ENCODE results near the gene GPR151.

GPR151 gene

GRCh38 chr5:146533882-146534281 is 17.9 kb upstream of the GPR151 start:
- H3K36me3 Mint-ChIP-seq (ENCODE audit: low read depth) = no peaks in the 10 kb centered on the region
- H3K4me3 Mint-ChIP-seq = no peak overlapping the region
- H3K9me3 Mint-ChIP-seq = no peaks in the 10 kb centered on the region
- no peak for ATAC-seq
- no peaks in the 10 kb centered on the region for H3K27me3 Mint-ChIP-seq
- no peak for DNase-seq
- H3K27ac Mint-ChIP-seq = no peak overlapping the region
- peaks cover 2% of the 10 kb centered on the region for H3K4me1 Mint-ChIP-seq

- Mint-ChIP-seq H3K4me3 (no peak overlapping the region), H3K9me3 (no peaks in the 10 kb centered on the region), H3K27ac (no peak overlapping the region), H3K4me1 (peaks cover 2% of the 10 kb centered on the region), H3K27me3 (no peaks in the 10 kb centered on the region), H3K36me3 (ENCODE audit: low read depth) (no peaks in the 10 kb centered on the region)
- DNase-seq = peak; percentile 79
- ATAC-seq = peak; percentile 97
These were observed 17.4 kb upstream of the GPR151 start for GRCh38 chr5:146533260-146533857.

DNA sequence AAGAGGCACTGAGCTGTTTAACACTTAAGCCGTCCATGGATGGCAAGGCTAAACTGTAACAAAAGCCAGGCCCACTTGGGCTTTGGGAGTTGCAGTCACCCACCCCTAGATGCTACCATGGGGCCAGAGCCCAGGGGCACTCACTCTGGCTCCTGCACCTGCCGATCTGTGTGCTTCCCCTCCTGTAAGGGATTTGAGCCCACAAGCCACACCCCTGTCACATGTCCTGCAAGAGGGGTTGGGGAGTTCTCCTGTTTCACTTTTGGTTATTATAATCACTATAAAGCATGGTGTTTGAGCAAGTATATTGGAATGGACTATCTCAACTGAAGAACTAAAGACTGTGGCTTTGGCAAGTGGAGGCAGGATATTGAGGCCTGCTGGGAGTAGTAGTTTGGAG is 14.0 kb upstream of the GPR151 start:
- H3K36me3 Mint-ChIP-seq (ENCODE audit: low read depth) = no peaks in the 10 kb centered on the region
- DNase-seq (no peak), ATAC-seq (no peak)
- H3K4me3 Mint-ChIP-seq = no peak overlapping the region
- H3K9me3 Mint-ChIP-seq = no peaks in the 10 kb centered on the region
- H3K27ac Mint-ChIP-seq = no peak overlapping the region
- peaks cover 2% of the 10 kb centered on the region for H3K4me1 Mint-ChIP-seq
- no peaks in the 10 kb centered on the region for H3K27me3 Mint-ChIP-seq

- Mint-ChIP-seq H3K4me1 (no peaks in the 10 kb centered on the region), H3K4me3 (no peak overlapping the region), H3K27ac (no peak overlapping the region), H3K27me3 (no peaks in the 10 kb centered on the region), H3K9me3 (no peaks in the 10 kb centered on the region), H3K36me3 (ENCODE audit: low read depth) (no peaks in the 10 kb centered on the region)
- ATAC-seq (no peak), DNase-seq (no peak)
These were observed 12.2 kb upstream of the GPR151 start for GRCh38 chr5:146528236-146528635.

DNA sequence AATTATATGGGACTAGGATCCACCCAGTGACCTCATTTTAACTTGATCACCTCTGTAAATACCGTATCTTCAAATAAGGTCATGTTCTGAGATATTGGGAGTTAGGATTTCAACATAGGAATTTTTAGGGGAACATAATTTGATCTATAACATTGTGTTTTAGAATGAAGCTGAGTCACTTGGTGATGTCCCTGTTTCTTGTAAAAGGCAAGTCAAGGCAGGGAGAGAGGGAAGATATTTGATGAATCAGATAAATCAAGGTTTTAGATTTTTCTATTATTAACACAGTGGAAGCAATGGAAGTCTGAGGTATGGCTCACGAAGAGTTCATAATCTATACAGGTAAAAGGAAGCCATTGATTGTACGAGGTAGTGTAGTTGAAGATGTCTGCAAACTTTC is 11.8 kb upstream of the GPR151 start:
- H3K27me3 Mint-ChIP-seq = no peaks in the 10 kb centered on the region
- no peaks in the 10 kb centered on the region for H3K4me1 Mint-ChIP-seq
- H3K27ac Mint-ChIP-seq = no peak overlapping the region
- DNase-seq = no peak
- H3K4me3 Mint-ChIP-seq = no peak overlapping the region
- H3K9me3 Mint-ChIP-seq = no peaks in the 10 kb centered on the region
- H3K36me3 Mint-ChIP-seq (ENCODE audit: low read depth) = no peaks in the 10 kb centered on the region
- ATAC-seq = no peak

DNA sequence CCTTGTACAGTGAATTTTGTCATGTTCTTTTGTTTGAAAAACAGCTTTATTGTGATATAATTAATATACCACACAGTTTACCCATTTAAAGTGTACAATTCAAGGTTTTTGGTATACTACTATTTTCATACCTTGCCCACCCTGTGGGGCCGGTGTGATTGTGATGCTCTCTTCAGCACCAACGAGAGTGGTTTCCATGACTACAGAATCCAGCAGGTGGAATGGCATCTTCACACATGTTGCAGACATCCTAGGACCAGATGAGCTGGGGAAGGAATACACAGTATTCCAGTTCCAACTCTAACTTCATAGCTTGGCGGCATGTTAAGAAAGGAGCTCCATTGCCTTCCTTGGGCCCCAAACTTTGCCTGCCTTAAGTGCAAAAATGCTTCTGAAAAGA is 7.7 kb upstream of the GPR151 start:
- H3K4me1 Mint-ChIP-seq = no peaks in the 10 kb centered on the region
- no peaks in the 10 kb centered on the region for H3K9me3 Mint-ChIP-seq
- H3K36me3 Mint-ChIP-seq (ENCODE audit: low read depth) = no peaks in the 10 kb centered on the region
- H3K27me3 Mint-ChIP-seq = peaks cover 2% of the 10 kb centered on the region
- ATAC-seq (no peak), DNase-seq (no peak)
- H3K4me3 Mint-ChIP-seq = no peak overlapping the region
- H3K27ac Mint-ChIP-seq = no peak overlapping the region

- Mint-ChIP-seq H3K9me3 (no peaks in the 10 kb centered on the region), H3K36me3 (ENCODE audit: low read depth) (no peaks in the 10 kb centered on the region), H3K27ac (no peak overlapping the region), H3K4me3 (no peak overlapping the region), H3K27me3 (peaks cover 2% of the 10 kb centered on the region), H3K4me1 (no peaks in the 10 kb centered on the region)
- no peak for ATAC-seq
- DNase-seq = no peak
These were observed 5.6 kb upstream of the GPR151 start for GRCh38 chr5:146521403-146522106.

DNA sequence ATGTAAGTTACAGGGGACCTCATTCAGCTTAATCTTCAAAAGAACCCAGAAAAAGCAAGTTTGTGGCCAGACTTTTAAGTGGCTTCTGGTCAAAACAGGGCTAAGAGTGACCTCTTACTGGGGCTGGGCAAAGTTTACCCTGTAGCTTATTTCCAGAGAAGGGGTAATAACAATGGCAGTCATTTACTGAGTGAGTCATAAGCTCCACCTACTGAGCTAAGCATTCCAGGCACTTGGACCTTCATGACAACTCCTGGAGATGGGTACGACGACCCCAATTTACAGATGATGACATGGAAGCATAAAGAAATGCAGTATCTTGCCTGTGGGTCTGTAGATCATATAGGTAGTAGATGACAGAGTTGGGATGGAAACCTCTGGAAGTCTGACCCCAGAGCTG is 4.7 kb upstream of the GPR151 start:
- H3K27ac Mint-ChIP-seq = no peak overlapping the region
- DNase-seq (no peak), ATAC-seq (no peak)
- no peaks in the 10 kb centered on the region for H3K36me3 Mint-ChIP-seq (ENCODE audit: low read depth)
- H3K4me3 Mint-ChIP-seq = no peak overlapping the region
- no peaks in the 10 kb centered on the region for H3K9me3 Mint-ChIP-seq
- no peaks in the 10 kb centered on the region for H3K4me1 Mint-ChIP-seq
- H3K27me3 Mint-ChIP-seq = peaks cover 2% of the 10 kb centered on the region

- no peak for DNase-seq
- ATAC-seq = no peak
- no peaks in the 10 kb centered on the region for H3K36me3 Mint-ChIP-seq (ENCODE audit: low read depth)
- no peak overlapping the region for H3K27ac Mint-ChIP-seq
- peaks cover 2% of the 10 kb centered on the region for H3K27me3 Mint-ChIP-seq
- H3K9me3 Mint-ChIP-seq = no peaks in the 10 kb centered on the region
- no peak overlapping the region for H3K4me3 Mint-ChIP-seq
- no peaks in the 10 kb centered on the region for H3K4me1 Mint-ChIP-seq
These were observed 3.6 kb upstream of the GPR151 start for GRCh38 chr5:146519554-146519953.

DNA sequence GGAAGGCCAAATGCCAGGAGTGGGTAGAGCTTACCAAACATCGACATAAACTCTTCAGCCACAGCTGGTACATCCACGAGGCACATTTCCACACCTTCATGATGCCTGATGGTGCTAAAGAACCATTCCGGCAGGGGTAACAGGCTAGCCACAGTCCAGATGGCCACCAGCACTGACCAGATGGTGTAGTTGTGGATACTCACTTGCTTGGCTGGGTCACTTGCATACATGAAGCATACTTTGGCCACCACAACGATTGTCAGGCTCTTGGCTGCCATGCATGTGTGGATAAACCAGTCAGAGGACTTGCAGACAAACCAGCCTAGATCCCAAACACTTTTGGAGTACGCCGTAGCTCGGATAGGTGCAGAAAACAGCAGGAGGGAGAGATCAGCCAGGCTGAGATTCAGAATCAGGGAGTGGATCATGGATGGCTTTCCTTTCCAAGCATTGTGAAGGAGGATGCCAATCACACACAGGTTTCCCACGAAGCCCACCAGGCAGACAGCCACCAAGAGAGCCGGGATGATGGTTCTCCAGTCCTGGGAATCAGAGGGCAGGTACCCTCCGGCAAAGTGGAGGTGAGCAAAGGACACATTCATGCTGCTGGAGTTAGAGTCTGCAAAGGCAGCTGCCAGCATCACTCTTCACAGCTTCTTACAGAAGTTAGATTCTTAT is 378 bp downstream of the GPR151 start:
- ATAC-seq (no peak), DNase-seq (no peak)
- H3K27ac Mint-ChIP-seq = no peak overlapping the region
- peaks cover 13% of the 10 kb centered on the region for H3K36me3 Mint-ChIP-seq (ENCODE audit: low read depth)
- no peaks in the 10 kb centered on the region for H3K4me1 Mint-ChIP-seq
- H3K27me3 Mint-ChIP-seq = no peaks in the 10 kb centered on the region
- H3K4me3 Mint-ChIP-seq = no peak overlapping the region
- H3K9me3 Mint-ChIP-seq = no peaks in the 10 kb centered on the region

DNA sequence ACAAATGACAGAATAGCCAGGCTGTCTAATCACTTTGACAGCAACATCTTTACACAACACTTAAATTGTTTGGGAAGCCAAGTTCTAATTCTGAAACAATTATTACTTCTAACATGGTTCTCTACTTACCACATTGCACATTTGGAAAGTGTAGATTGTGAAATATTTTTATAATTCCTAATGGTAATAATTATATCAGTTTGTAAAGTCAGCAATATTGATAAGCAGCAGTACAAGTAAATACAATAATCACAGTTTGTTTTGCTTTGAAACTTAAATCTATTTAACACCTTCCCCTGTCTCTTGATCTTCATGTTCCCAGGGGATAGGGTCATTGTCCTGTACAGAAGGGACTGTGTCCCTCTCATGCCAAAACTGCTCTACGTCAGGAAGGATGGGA is 1.4 kb downstream of the GPR151 start:
- DNase-seq (no peak), ATAC-seq (no peak)
- Mint-ChIP-seq H3K27me3 (no peaks in the 10 kb centered on the region), H3K4me3 (no peak overlapping the region), H3K36me3 (ENCODE audit: low read depth) (peaks cover 21% of the 10 kb centered on the region), H3K27ac (no peak overlapping the region), H3K9me3 (no peaks in the 10 kb centered on the region), H3K4me1 (no peaks in the 10 kb centered on the region)

DNA sequence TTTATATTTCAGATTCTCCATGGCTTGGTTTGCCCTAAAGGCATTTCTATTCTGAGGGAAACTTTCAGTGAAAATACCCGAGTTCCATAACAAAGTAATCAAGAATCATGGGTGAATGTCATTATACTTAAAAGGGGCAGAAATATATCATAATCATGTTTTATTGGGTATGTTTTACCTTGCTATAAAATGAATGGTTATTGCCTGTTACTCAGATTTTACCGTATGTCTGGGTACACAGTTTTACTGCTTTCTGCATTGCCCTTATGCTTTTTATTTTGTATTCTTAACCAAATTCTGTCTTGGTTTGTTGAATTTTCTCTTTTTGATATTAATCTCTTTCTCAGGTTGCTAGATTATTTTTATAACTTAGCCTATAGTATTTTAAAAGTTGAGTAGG is 2.5 kb downstream of the GPR151 start:
- no peak for ATAC-seq
- H3K9me3 Mint-ChIP-seq = no peaks in the 10 kb centered on the region
- no peak overlapping the region for H3K4me3 Mint-ChIP-seq
- DNase-seq = no peak
- H3K27me3 Mint-ChIP-seq = no peaks in the 10 kb centered on the region
- no peaks in the 10 kb centered on the region for H3K4me1 Mint-ChIP-seq
- peaks cover 30% of the 10 kb centered on the region for H3K36me3 Mint-ChIP-seq (ENCODE audit: low read depth)
- no peak overlapping the region for H3K27ac Mint-ChIP-seq

DNA sequence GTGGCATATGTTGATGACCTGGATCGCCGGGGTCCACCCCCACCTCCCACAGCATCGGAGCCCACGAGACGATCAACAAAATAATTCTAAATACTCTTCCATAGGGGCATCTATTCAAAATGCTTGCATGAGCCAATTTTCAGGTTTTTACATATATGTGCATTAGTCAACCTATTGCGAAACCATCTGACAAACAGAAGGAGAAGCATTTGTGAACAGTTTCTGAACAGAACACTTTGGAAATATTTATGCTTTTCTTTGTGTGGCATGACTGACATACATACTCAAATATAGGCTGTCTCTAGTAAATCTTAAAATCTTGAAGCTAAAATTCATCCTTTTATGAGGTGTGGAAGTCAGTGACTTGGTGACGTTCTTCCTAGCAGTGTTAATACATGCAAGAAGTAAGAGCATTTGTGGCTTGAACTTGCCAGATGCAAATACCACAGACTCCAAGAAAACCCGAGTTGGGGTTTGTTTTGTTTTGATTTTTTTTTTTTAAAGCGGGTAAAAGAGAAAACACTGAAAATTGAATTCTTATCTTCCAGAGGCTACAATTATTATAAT is 5.3 kb downstream of the GPR151 start:
- no peak overlapping the region for H3K4me3 Mint-ChIP-seq
- no peaks in the 10 kb centered on the region for H3K27me3 Mint-ChIP-seq
- H3K36me3 Mint-ChIP-seq (ENCODE audit: low read depth) = peaks cover 47% of the 10 kb centered on the region
- ATAC-seq (no peak), DNase-seq (no peak)
- no peaks in the 10 kb centered on the region for H3K4me1 Mint-ChIP-seq
- H3K27ac Mint-ChIP-seq = no peak overlapping the region
- no peaks in the 10 kb centered on the region for H3K9me3 Mint-ChIP-seq

- peaks cover 62% of the 10 kb centered on the region for H3K36me3 Mint-ChIP-seq (ENCODE audit: low read depth)
- ATAC-seq (no peak), DNase-seq (no peak)
- no peaks in the 10 kb centered on the region for H3K27me3 Mint-ChIP-seq
- no peaks in the 10 kb centered on the region for H3K9me3 Mint-ChIP-seq
- H3K27ac Mint-ChIP-seq = no peak overlapping the region
- H3K4me1 Mint-ChIP-seq = no peaks in the 10 kb centered on the region
- no peak overlapping the region for H3K4me3 Mint-ChIP-seq
These were observed 8.6 kb downstream of the GPR151 start for GRCh38 chr5:146507428-146507827.

GRCh38 chr5:146499680-146500079 is 16.3 kb downstream of the GPR151 start:
- H3K27me3 Mint-ChIP-seq = no peaks in the 10 kb centered on the region
- no peak overlapping the region for H3K4me3 Mint-ChIP-seq
- DNase-seq (no peak), ATAC-seq (no peak)
- peaks cover 48% of the 10 kb centered on the region for H3K36me3 Mint-ChIP-seq (ENCODE audit: low read depth)
- H3K27ac Mint-ChIP-seq = no peak overlapping the region
- H3K9me3 Mint-ChIP-seq = no peaks in the 10 kb centered on the region
- no peaks in the 10 kb centered on the region for H3K4me1 Mint-ChIP-seq
